ENCODE data around the gene SH3GLB1.

DNA sequence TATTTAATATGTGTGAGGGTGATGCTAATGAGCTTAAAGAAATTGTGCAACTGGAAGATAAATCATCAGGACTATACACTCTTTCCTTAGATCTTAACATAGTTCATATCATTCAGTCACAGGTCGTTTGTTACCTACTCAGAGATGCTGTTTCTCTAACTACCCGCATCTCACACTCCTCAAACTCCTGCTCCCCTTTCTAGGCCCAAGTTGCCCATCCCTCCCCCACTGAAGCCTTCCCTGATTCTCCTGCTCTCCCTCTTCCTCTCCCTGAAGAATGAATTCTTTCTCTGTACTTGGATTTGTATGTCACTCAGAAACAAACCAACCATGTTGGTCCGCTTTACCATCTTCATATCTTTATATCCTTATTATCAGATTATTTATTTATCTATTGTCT, 9.1 kb downstream of the SH3GLB1 start:
- TF ChIP-seq, protein P1, sequence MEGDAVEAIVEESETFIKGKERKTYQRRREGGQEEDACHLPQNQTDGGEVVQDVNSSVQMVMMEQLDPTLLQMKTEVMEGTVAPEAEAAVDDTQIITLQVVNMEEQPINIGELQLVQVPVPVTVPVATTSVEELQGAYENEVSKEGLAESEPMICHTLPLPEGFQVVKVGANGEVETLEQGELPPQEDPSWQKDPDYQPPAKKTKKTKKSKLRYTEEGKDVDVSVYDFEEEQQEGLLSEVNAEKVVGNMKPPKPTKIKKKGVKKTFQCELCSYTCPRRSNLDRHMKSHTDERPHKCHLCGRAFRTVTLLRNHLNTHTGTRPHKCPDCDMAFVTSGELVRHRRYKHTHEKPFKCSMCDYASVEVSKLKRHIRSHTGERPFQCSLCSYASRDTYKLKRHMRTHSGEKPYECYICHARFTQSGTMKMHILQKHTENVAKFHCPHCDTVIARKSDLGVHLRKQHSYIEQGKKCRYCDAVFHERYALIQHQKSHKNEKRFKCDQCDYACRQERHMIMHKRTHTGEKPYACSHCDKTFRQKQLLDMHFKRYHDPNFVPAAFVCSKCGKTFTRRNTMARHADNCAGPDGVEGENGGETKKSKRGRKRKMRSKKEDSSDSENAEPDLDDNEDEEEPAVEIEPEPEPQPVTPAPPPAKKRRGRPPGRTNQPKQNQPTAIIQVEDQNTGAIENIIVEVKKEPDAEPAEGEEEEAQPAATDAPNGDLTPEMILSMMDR (IDR thresholded peaks at IDR 0.05; ENCODE audit: low read depth, low read length, missing input control), result no peak
- TF ChIP-seq JUND (IDR thresholded peaks at IDR 0.05), result no peak
- TF ChIP-seq TAF1 (conservative IDR thresholded peaks at IDR 0.05), result no peak
- TF ChIP-seq, protein P2, sequence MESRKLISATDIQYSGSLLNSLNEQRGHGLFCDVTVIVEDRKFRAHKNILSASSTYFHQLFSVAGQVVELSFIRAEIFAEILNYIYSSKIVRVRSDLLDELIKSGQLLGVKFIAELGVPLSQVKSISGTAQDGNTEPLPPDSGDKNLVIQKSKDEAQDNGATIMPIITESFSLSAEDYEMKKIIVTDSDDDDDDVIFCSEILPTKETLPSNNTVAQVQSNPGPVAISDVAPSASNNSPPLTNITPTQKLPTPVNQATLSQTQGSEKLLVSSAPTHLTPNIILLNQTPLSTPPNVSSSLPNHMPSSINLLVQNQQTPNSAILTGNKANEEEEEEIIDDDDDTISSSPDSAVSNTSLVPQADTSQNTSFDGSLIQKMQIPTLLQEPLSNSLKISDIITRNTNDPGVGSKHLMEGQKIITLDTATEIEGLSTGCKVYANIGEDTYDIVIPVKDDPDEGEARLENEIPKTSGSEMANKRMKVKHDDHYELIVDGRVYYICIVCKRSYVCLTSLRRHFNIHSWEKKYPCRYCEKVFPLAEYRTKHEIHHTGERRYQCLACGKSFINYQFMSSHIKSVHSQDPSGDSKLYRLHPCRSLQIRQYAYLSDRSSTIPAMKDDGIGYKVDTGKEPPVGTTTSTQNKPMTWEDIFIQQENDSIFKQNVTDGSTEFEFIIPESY (IDR thresholded peaks at IDR 0.05), result no peak
- TF ChIP-seq GABPA (IDR thresholded peaks at IDR 0.05 in 1 of 2, conservative IDR thresholded peaks at IDR 0.05 in 1 of 2), result no peak
- TF ChIP-seq FOXA1 (IDR thresholded peaks at IDR 0.05), result no peak
- TF ChIP-seq, protein P3, sequence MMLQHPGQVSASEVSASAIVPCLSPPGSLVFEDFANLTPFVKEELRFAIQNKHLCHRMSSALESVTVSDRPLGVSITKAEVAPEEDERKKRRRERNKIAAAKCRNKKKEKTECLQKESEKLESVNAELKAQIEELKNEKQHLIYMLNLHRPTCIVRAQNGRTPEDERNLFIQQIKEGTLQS (IDR thresholded peaks at IDR 0.05), result no peak
- no peak for TF ChIP-seq EGR1 (IDR thresholded peaks at IDR 0.05; ENCODE audit: low read depth in 2 of 2)
- TF ChIP-seq SP1 (IDR thresholded peaks at IDR 0.05), result no peak
- no peak for TF ChIP-seq YY1 (IDR thresholded peaks at IDR 0.05)
